HEK293 (cell line): ENCODE results near the gene STXBP3.

ENCODE experiments used
- CTCF ChIP-seq: fragments of 450-650 bp; formaldehyde crosslinking; IDR thresholded peaks from 2 replicates; pipeline ENCODE4 v1.5.1; 2016; ENCODE audit warnings: missing biosample characterization, missing genetic modification characterization
- TCF7L2 ChIP-seq: IDR thresholded peaks from 2 replicates; pipeline ENCODE4 v1.6.1; 2011; ENCODE audit warnings: low read depth, mild to moderate bottlenecking, inconsistent platforms, low read length, moderate library complexity, borderline replicate concordance
- ZNF174 ChIP-seq: fragments of 450-650 bp; formaldehyde crosslinking; IDR thresholded peaks from 2 replicates; pipeline ENCODE4 v1.5.0; 2017; ENCODE audit warnings: missing biosample characterization, mild to moderate bottlenecking, missing genetic modification characterization
- ZNF175 ChIP-seq: fragments of 450-650 bp; formaldehyde crosslinking; IDR thresholded peaks from 2 replicates; pipeline ENCODE4 v1.5.1; 2016; ENCODE audit warnings: missing biosample characterization, missing genetic modification characterization
- ZNF274 ChIP-seq, 2 experiments: fragments of 200-500 bp in 1 of 2; fragments of 450-650 bp in 1 of 2; sonication (Bioruptor generic) in 1 of 2; formaldehyde crosslinking in 1 of 2; IDR thresholded peaks; 2 replicates each; pipeline versions ENCODE4 v1.5.1 to v1.6.1; 2014 to 2016; ENCODE audit warnings: borderline replicate concordance in 1 of 2, inconsistent platforms in 1 of 2, low read length in 1 of 2, missing biosample characterization in 1 of 2, missing genetic modification characterization in 1 of 2
- TF ChIP-seq, protein P1 (sequence below): fragments of 450-650 bp; formaldehyde crosslinking; IDR thresholded peaks from 2 replicates; pipeline ENCODE4 v1.5.1; 2016; ENCODE audit warnings: missing biosample characterization, missing genetic modification characterization

GRCh38 chr1:108706643-108707042, 39.8 kb upstream of the STXBP3 start:
- no peak for TF ChIP-seq ZNF175 (tag by site-specific recombination)
- no peak for TF ChIP-seq ZNF174 (tag by site-specific recombination)
- TF ChIP-seq ZNF274 (IDR thresholded peaks at IDR 0.05; ENCODE audit: low read length): no peak
- TF ChIP-seq ZNF274 (tag by site-specific recombination; IDR thresholded peaks at IDR 0.05; ENCODE audit: borderline replicate concordance): no peak
- TF ChIP-seq TCF7L2: no peak
- TF ChIP-seq CTCF: no peak
- TF ChIP-seq, protein P1, sequence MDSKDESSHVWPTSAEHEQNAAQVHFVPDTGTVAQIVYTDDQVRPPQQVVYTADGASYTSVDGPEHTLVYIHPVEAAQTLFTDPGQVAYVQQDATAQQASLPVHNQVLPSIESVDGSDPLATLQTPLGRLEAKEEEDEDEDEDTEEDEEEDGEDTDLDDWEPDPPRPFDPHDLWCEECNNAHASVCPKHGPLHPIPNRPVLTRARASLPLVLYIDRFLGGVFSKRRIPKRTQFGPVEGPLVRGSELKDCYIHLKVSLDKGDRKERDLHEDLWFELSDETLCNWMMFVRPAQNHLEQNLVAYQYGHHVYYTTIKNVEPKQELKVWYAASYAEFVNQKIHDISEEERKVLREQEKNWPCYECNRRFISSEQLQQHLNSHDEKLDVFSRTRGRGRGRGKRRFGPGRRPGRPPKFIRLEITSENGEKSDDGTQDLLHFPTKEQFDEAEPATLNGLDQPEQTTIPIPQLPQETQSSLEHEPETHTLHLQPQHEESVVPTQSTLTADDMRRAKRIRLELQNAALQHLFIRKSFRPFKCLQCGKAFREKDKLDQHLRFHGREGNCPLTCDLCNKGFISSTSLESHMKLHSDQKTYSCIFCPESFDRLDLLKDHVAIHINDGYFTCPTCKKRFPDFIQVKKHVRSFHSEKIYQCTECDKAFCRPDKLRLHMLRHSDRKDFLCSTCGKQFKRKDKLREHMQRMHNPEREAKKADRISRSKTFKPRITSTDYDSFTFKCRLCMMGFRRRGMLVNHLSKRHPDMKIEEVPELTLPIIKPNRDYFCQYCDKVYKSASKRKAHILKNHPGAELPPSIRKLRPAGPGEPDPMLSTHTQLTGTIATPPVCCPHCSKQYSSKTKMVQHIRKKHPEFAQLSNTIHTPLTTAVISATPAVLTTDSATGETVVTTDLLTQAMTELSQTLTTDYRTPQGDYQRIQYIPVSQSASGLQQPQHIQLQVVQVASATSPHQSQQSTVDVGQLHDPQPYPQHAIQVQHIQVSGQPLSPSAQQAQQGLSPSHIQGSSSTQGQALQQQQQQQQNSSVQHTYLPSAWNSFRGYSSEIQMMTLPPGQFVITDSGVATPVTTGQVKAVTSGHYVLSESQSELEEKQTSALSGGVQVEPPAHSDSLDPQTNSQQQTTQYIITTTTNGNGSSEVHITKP (tag by site-specific recombination): no peak
